ENCODE measurements around the gene GALNT2. TPM values are rescaled to one million over a fixed set of nuclear protein-coding genes. Genes with fewer than 3 reads are reported as not detected.

Gene GALNT2
- total and polyA plus RNA-seq, 9 donors, result 38.6 to 142 (median 83.7) TPM

GRCh38 chr1:230218667-230219066, 151.6 kb downstream of the GALNT2 start:
- Histone ChIP-seq H3K4me1 (ENCODE audit: insufficient read depth) (peaks cover 4% of the 10 kb centered on the region), H3K27ac (no peak overlapping the region)
- 93 to 97% (median 96%) methylated on average over 6 of the region's 6 CpGs for WGBS, 3 donors

GRCh38 chr1:230219174-230220067, 152.4 kb downstream of the GALNT2 start:
- no peak for TF ChIP-seq POLR2A (IDR thresholded peaks at IDR 0.05)
- no peak for TF ChIP-seq EP300 (IDR thresholded peaks at IDR 0.05)
- no peak for TF ChIP-seq CTCF (IDR thresholded peaks at IDR 0.05)
- Histone ChIP-seq H3K4me1 (ENCODE audit: insufficient read depth) (peaks cover 4% of the 10 kb centered on the region), H3K4me3 (no peak overlapping the region), H3K9me3 (no peaks in the 10 kb centered on the region), H3K27ac (no peak overlapping the region), H3K27me3 (no peaks in the 10 kb centered on the region), H3K36me3 (no peaks in the 10 kb centered on the region)
- 88 to 93% (median 92%) methylated on average over 8 of the region's 8 CpGs for WGBS, 3 donors
- intact Hi-C loops (cut with DNase I), result no loop called here
- no peak for DNase-seq

More at GRCh38 chr1:230218667-230219066, 151.6 kb downstream of the GALNT2 start:
- intact Hi-C loops (cut with DNase I), result no loop called here
- H3K4me3 ChIP-seq, result no peak overlapping the region
- no peak for DNase-seq
- no peak for TF ChIP-seq POLR2A (IDR thresholded peaks at IDR 0.05)
- TF ChIP-seq CTCF (IDR thresholded peaks at IDR 0.05), result no peak
- no peak for TF ChIP-seq EP300 (IDR thresholded peaks at IDR 0.05)
- H3K9me3 ChIP-seq, result no peaks in the 10 kb centered on the region
- H3K27me3 ChIP-seq, result no peaks in the 10 kb centered on the region
- no peaks in the 10 kb centered on the region for H3K36me3 ChIP-seq

DNA sequence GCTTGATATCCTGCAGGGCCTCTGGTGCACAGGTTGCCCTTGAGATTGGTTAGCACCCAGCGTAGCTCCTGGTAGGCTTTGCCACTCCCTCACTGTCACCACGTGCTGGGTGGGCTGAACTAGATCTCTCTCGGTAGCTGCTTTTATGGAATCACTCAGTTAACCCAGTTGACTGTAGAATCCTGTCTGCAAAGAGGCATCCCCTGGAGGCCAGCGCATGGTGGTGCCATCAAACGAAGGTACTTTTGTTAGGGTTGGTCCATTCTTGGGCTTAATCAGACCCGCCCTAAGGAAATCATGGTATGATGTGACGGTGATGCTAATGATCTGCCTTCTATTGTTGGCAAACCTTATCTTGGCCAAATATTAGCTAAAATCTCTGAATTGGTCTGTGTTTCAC, 153.4 kb downstream of the GALNT2 start:
- Histone ChIP-seq H3K27me3 (no peaks in the 10 kb centered on the region), H3K4me1 (ENCODE audit: insufficient read depth) (peaks cover 4% of the 10 kb centered on the region), H3K27ac (no peak overlapping the region), H3K36me3 (no peaks in the 10 kb centered on the region), H3K4me3 (no peak overlapping the region), H3K9me3 (no peaks in the 10 kb centered on the region)
- DNase-seq, result no peak
- intact Hi-C loops (cut with DNase I), result no loop called here
- WGBS, 3 donors, result 90 to 98% (median 96%) methylated on average over 7 of the region's 7 CpGs
- TF ChIP-seq EP300 (IDR thresholded peaks at IDR 0.05) (no peak), CTCF (IDR thresholded peaks at IDR 0.05) (no peak), POLR2A (IDR thresholded peaks at IDR 0.05) (no peak)

DNA sequence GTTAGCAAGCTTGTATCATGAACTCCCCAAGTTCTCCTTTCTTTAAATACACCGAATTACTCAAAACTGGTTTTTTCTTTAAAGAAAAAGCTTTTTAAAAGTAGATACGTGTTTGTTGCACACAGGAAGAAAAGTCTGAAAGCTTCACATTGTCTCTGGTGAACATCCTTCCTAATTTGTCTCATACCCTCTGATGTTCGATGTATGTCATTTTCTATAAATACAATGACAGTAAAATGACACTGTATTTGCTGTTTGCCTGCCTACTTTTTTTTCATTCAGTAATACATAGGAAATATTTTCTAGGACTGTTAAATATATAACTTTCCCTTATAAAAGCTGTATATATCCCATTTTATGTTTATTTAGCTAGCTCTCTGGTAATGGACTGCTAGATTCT, 153.9 kb downstream of the GALNT2 start:
- H3K9me3 ChIP-seq, result no peaks in the 10 kb centered on the region
- H3K27ac ChIP-seq, result no peak overlapping the region

More for the DNA sequence above, 153.9 kb downstream of the GALNT2 start:
- DNase-seq, result no peak
- H3K4me3 ChIP-seq, result no peak overlapping the region
- intact Hi-C loops (cut with DNase I), result no loop called here
- TF ChIP-seq POLR2A (IDR thresholded peaks at IDR 0.05) (no peak), CTCF (IDR thresholded peaks at IDR 0.05) (no peak), EP300 (IDR thresholded peaks at IDR 0.05) (no peak)
- H3K27me3 ChIP-seq, result no peaks in the 10 kb centered on the region
- no peaks in the 10 kb centered on the region for H3K36me3 ChIP-seq
- H3K4me1 ChIP-seq (ENCODE audit: insufficient read depth), result peaks cover 4% of the 10 kb centered on the region
- WGBS, 3 donors, result 84 to 88% (median 86%) methylated on average over 3 of the region's 3 CpGs

All from ovary (tissue), 9 donors.